Right lobe of liver (tissue), 4 donors: Measurements from ENCODE around the gene TRDMT1.

ENCODE experiments used
- CTCF ChIP-seq, 4 donors: fragments of 200-600 bp in 3 of 4; fragments of 450-650 bp in 1 of 4; IDR thresholded peaks; one replicate each; pipeline versions ENCODE4 v1.5.1 to v1.8.0; 2016 to 2022; ENCODE audit warnings: antibody characterized with exemption in 4 of 4, mild to moderate bottlenecking in 2 of 4
- POLR2A ChIP-seq: fragments of 450-650 bp; IDR thresholded peaks from one replicate; pipeline ENCODE4 v1.6.1; 2017; ENCODE audit warnings: antibody characterized with exemption, mild to moderate bottlenecking
- donor health status: DM: no; HTN: no; CAD: no.
- donor health status: DM: no; HTN: no; CAD: no.
- donor health status: DM: no; HTN: yes; CAD: no.

- TF ChIP-seq POLR2A (no peak), CTCF (IDR thresholded peaks at IDR 0.05) (no peak)
These were observed 76.1 kb downstream of the TRDMT1 start for GRCh38 chr10:17125206-17125893.
